ENCODE measurements around the gene RBM3. TPM values are rescaled to one million over a fixed set of nuclear protein-coding genes. Genes with fewer than 3 reads are reported as not detected.

The RBM3 gene
- total and polyA plus RNA-seq, 10 of the 15 experiments (the other 5 are each of a cell fraction or from before 2014, with no cell fraction given): 170 to 467 (median 259) TPM

GRCh38 chrX:48591255-48591791, 17.0 kb downstream of the RBM3 start:
- DNase-seq (ENCODE audit: low read depth, low spot score): no peak
- no peak for ATAC-seq
- 41% methylated on average over 9 of the region's 9 CpGs for WGBS (ENCODE audit: insufficient coverage, insufficient replicate concordance, low lambda C conversion rate, missing lambda C conversion rate)
- no peaks in the 10 kb centered on the region for H3K4me1 ChIP-seq (ENCODE audit: control insufficient read depth, insufficient read depth, low read length)
- no peak overlapping the region for H2AFZ ChIP-seq (ENCODE audit: control insufficient read depth, low read depth, low read length)
- ChIA-PET SMC1A (ENCODE audit: uncharacterized antibody, unreplicated experiment) (no interaction called here), RAD21 (ENCODE audit: unreplicated experiment) (no interaction called here), CTCF (no interaction called here), POLR2A (interaction anchor here (0.6 to 1.2 kb wide), 2 partner anchors 21 to 55 kb away, joined by 3 to 6 read pairs; no protein-coding TSS in a partner anchor)
- H4K20me1 ChIP-seq (ENCODE audit: control insufficient read depth, insufficient read depth): no peaks in the 10 kb centered on the region
- H3K4me3 ChIP-seq: no peak overlapping the region
- in situ Hi-C loops (cut with MboI): no loop called here
- H3K4me2 ChIP-seq (ENCODE audit: control insufficient read depth, insufficient read depth): no peak overlapping the region
- no peak for TF ChIP-seq MTA2 (IDR thresholded peaks at IDR 0.05; ENCODE audit: low read depth)
- TF ChIP-seq WRNIP1 (IDR thresholded peaks at IDR 0.05; ENCODE audit: borderline replicate concordance, low read depth, low read length): no peak
- no peak for TF ChIP-seq HDGF (IDR thresholded peaks at IDR 0.05)
- TF ChIP-seq NFYA (IDR thresholded peaks at IDR 0.05; ENCODE audit: borderline replicate concordance, low read depth, low read length): no peak
- TF ChIP-seq ZBTB33 (IDR thresholded peaks at IDR 0.05): no peak
- no peak for TF ChIP-seq SMARCA5 (IDR thresholded peaks at IDR 0.05)
- no peak for TF ChIP-seq TBL1XR1 (IDR thresholded peaks at IDR 0.05; ENCODE audit: low read depth, low read length)
- TF ChIP-seq LARP7 (IDR thresholded peaks at IDR 0.05): no peak
- no peak for TF ChIP-seq ZNF207 (IDR thresholded peaks at IDR 0.05; ENCODE audit: borderline replicate concordance)
- H3K36me3 ChIP-seq (ENCODE audit: control insufficient read depth in 2 of 2, insufficient read depth in 2 of 2, low read length in 1 of 2): no peaks in the 10 kb centered on the region
- H3K9me3 ChIP-seq (replicated peaks; ENCODE audit: control insufficient read depth, insufficient read depth, low read length): no peaks in the 10 kb centered on the region
- H3K27ac ChIP-seq (ENCODE audit: control insufficient read depth, insufficient read depth): no peak overlapping the region
- intact Hi-C loops (cut with micrococcal nuclease; ENCODE audit: unreplicated experiment): no loop called here
- BruUV-seq (replicated peaks): no TSS peak
- FAIRE-seq: no peak
- H3K79me2 ChIP-seq (ENCODE audit: control insufficient read depth, insufficient read depth, low read length): no peaks in the 10 kb centered on the region
- no peaks in the 10 kb centered on the region for H3K27me3 ChIP-seq (replicated peaks in 1 of 2; ENCODE audit: control insufficient read depth in 2 of 2, insufficient read depth in 2 of 2, low read length in 1 of 2)
- H3K9ac ChIP-seq (ENCODE audit: control insufficient read depth, insufficient read depth, low read length): no peak overlapping the region
